HG03103 (cell line): ENCODE data around the gene MAPK14.

Experiments
- ATAC-seq: cut with Tn5 transposase; IDR thresholded peaks from one replicate; pipeline ENCODE4 v1.9.1; 2021; ENCODE audit warnings: low read depth; ENCODE audit not compliant: unreplicated experiment

MAPK14 gene

DNA sequence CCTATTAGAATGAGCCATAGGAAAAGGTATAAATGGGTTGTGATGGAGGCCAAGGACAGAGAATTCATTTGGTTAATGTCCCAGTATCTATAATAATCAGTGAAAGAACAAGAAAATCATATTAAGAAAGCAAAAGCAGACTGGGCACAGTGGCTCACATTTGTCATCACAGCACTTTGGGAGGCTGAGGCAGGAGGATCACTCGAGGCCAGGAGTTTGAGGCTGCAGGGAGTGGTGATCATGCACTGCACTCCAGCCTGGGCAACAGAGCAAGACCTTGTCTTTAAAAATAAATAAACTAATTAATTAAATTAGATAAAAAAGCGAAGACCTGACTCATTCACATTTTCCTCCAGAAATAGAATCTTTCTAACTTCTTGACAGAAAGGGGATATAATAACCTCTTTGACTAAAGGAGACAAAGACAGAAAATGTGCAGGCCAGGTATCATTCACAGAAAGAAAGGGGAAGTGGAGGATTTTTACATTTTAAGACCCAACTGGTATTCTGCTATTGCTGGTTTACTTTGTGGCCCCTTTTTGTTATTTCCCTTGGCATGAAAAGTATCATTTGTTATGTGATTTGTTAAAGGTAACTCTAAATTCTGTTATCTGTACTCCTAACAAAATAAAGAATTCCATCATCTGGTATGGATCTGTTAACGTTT is 70.8 kb downstream of the MAPK14 start:
- ATAC-seq = no peak

DNA sequence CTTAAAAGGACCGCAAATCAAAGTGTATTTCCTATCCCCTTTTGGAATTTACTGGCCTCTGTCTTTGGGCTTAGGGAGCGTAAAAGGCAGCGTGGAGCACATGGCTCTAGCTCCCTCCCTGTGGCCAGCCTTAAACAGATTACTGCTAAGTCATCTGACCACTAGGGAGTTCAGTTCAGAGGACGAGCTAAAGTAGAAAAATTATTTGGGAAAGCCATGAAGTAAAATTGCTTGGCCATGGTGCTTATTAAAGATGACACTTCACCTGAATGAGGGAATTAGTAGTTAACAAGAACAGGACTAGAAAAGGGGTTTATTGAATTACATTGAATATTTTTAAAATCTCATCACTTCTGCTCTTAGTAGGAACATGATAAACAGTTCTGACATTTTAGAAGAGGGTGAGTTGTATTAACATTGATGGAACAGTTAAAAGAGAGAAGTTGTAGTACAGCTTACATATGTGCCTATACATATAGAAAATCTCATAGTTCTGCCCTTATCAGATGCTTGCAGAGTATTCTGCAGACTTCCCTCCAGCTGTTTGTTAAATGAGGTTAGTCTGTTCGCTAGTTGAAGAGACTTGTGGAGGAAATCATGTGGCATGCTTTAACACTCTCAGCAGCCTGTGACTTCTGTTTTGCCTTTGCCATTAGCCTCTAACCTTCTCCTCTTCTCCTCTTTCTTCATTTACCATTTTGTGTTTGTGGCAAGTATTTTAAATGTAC is 71.5 kb downstream of the MAPK14 start:
- no peak for ATAC-seq

DNA sequence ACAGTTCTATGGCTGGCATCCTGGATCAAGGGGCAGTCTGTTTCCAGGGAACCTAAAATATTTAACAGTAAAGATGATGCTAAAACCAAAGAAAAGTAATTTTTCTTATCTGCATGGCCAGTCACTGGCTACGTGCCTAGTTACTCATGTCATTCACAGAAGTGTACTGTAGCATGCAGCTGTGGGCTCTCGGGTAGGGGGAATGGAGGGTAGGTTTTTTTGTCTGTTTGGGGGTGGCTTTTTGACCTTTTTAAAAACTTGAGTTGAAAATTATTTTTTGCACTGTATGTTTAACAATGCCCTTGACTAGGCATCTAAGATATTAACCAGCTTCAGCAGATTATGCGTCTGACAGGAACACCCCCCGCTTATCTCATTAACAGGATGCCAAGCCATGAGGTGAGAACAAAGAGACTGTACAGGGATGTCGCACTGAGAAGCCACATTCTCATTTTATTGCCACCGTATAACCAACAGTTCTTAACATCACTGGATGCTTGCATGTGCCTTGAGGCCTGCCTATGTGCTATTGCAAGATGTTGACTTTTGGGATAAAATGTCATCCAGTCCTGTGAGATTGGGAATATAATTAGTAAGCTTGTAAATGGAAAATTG is 72.4 kb downstream of the MAPK14 start:
- no peak for ATAC-seq

DNA sequence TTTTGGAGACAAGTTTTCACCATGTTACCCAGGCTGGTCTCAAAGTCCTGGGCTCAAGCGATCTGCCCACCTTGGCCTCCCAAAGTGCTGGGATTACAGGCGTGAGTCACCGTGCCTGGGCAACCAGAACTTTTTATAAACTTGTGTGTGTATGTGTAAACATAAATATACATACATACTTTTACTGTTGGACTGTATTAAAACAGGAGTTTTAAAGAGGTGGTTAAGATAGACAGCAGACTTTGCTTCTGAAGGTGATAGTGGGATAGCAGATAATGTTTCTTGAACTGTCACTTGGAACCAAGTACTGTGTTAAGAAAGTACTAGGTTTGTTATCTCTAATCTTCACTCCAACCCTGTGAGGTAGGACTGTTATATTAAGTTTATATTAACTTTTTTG is 74.1 kb downstream of the MAPK14 start:
- ATAC-seq = no peak

DNA sequence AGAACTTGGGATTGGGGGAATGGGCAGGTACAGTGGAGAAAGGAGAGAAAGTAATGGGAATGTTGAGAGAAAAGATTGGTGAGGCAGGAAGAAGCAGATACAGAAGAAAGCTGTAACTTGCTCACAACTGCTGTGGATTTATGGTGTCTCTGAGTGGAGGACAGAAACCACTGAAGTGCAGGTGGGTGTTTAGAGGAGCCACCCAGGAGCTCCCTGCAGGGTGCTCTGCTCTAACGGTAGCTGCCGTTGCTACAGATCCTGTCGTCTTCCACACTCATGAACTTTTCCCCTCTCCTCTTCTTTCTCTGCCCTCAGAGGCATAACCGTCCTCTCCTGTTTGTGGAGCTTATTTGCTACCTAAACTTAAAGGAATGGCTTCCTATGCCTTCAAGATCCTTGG is 75.2 kb downstream of the MAPK14 start:
- no peak for ATAC-seq

DNA sequence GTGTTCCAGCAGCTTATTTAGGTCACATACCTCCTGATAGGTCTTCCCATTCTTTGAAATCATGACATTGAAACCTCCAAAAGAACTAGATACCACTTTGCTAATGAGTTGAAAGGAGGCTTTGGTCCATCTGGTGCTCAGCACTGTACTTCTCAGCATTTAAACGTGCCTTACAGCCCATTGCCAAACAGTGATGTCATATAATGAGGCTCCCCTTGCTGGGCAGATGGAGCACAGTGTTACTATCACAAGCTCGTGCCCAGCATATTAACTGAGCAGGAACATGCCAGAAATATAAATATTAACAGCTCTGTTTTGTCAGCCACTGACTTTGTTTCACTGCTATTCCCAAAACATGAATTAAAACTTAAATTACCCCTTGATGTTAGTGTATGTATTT is 77.2 kb downstream of the MAPK14 start:
- no peak for ATAC-seq

DNA sequence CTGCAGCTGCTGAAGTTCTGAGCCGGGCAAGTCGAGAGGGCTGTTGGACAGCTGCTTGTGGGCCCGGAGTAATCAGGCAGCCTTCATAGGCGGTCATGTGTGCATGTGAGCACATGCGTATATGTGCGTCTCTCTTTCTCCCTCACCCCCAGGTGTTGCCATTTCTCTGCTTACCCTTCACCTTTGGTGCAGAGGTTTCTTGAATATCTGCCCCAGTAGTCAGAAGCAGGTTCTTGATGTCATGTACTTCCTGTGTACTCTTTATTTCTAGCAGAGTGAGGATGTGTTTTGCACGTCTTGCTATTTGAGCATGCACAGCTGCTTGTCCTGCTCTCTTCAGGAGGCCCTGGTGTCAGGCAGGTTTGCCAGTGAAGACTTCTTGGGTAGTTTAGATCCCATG is 81.5 kb downstream of the MAPK14 start:
- no peak for ATAC-seq

DNA sequence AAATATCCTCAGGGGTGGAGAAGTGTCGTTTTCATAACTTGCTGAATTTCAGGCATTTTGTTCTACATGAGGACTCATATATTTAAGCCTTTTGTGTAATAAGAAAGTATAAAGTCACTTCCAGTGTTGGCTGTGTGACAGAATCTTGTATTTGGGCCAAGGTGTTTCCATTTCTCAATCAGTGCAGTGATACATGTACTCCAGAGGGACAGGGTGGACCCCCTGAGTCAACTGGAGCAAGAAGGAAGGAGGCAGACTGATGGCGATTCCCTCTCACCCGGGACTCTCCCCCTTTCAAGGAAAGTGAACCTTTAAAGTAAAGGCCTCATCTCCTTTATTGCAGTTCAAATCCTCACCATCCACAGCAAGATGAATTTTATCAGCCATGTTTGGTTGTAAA is 82.4 kb downstream of the MAPK14 start:
- no peak for ATAC-seq

DNA sequence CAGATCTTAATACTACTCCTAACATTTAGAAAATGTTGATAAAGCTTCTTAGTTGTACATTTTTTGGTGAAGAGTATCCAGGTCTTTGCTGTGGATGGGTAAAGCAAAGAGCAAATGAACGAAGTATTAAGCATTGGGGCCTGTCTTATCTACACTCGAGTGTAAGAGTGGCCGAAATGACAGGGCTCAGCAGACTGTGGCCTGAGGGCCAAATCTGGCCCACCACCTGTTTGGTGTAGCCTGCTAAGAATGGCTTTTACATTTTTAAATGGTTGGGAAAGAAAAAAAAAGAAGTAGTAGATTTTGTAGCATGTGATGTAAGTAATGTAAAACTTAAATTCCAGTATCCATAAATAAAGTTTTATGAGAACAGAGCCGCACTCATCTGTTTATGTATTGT is 83.3 kb downstream of the MAPK14 start:
- no peak for ATAC-seq

DNA sequence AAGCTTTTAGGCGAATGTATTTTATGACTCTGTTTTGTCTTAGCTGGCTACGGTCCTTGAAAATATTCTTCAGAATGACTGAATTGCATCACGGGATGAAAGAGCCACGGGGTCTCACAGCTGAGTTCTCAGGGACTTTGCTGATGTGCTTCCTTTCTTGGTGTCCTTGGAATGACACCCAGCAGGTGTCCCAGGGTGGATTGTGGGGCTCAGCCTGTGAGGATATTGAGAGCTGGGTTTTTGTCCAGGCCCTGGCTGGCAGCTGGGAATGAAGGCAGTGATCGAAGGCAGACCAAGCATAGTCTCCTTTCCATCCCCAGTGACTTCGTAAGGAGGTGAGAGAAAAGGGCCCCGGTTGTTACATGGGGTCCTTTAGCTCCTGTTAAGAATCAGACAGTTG is 83.9 kb downstream of the MAPK14 start:
- ATAC-seq = no peak

DNA sequence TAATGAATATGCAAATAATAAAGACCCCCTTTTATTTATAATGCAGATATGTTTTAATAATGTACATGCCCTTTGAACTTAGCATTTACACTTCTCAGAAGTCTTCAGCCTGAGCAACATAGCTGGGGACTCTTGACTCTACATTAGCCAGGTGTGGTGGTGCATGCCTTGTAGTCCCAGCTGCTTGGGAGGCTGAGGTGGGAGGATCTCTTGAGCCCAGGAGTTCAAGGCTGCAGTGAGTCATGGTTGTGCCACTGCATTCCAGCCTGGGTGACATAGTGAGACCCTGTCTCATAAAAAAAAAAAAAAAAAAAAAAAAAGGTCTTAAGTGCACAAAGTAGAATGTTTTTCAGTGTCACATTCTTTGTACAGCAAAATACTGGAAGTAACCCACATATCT is 85.4 kb downstream of the MAPK14 start:
- no peak for ATAC-seq

DNA sequence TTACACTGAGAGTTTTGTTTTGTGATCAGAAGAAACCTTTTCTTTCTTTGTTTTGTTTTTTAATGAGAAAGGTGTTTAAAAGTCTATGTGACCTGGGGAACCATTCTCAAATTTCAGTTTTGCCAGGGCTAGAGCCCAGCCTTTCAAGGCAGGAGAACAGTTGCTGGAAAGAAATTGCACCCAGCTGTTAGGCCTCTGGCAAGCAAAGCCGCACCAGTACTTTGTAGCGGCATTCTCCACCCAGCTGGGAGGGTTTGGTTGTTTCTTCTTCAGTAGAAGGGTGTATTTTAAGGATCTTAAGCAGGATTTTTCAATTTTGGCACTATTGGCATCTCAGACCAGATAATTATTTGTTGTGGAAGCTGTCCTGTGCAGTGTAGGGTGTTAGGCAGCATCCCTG is 86.1 kb downstream of the MAPK14 start:
- ATAC-seq = no peak

DNA sequence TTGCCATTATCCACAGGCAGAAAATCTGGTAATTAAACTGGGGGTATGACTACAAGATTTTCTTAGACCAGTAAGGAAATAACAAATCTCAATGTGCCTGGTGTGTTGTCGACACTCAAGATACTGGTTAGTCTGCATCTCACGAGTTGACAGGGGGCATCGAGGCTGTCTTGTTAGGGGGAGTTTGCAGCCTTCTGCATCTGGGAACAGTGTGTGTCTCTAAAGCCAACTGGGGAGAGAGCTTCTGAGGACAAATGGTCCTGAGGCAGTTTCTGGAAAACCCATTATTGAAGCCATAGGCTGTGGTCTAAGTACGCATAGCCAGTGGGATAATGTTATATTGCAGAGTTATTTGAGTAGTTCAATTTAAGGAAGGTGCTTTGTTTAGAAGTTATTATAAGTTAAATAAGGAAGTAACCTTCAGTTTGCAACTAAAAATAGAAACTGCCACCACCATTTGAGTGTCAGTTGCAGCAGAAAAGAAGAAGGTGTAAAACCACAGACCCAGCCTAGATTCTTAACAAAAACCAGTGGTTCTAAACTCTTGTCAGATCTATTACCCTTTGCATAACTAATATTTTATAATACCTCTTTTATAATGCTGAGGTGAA is 87.3 kb downstream of the MAPK14 start:
- ATAC-seq = no peak

DNA sequence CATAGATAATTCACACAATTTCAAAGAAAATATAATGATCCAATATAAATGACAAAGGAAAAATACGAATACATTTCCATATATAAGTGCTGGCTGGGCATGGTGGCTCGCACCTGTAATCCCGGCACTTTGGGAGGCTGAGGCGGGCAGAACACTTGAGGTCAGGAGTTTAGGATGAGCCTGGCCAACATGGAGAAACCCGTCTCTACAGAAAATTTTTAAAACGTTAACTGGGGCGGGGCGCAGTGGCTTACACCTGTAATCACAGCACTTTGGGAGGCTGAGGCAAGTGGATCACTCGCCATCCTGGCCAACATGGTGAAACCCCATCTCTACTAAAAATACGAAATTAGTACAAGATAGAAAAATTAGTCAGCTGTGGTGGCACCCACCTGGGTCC is 87.8 kb downstream of the MAPK14 start:
- no peak for ATAC-seq

DNA sequence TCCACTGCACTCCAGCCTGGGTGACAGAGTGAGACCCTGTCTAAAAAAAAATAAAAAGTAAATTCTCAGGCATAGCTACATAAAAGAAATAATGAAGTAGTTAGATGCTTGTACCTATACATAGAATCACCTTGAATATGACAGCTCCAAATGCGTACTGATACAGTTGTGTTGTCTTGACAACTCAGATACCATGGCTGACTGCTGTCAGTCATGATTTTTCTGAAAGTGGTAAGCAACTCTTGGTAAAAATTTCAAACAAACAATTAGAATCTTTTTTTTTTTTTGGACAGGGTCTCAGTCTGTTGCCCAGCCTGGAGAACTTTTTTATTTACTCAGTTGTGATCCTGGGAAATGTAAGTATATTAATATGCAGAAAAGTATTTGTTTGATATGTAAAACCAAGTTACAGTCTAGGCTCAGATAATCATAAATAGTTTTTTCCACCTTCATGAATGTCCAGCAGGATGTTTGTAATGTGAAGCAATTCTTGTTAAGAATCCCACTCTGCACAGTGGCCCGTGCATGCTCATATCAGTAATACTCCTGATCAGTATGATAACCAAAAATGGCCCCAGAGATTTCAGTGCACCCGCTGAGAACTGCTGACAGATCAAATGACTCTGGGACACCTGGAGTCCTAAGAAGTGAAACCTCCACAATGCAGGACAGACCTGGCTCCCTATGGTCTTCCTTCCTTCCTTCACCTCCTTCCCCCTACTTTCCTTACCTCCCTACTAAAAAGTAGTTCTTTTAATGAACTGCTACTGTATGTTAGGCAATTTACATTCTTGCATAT is 88.7 kb downstream of the MAPK14 start:
- ATAC-seq = no peak

DNA sequence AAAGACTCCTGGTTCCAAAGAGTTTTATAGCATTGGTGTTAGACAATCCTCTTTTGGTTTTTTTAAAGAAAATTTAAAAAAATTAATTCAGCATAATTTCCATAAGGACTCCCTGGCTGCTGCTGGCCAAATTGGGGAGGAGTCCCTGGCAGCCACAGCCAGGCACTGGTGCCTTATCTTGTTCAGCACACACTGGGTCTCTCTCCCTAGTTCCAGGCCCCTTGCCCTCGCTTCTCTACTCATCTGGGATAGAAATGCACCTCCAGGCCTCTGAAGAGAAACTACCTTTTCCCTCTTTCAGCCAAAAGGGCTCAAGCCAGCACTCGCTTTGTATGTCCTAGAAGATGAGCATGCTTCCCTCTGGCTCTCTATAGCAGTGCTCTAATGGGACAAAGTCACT is 89.3 kb downstream of the MAPK14 start:
- no peak for ATAC-seq

DNA sequence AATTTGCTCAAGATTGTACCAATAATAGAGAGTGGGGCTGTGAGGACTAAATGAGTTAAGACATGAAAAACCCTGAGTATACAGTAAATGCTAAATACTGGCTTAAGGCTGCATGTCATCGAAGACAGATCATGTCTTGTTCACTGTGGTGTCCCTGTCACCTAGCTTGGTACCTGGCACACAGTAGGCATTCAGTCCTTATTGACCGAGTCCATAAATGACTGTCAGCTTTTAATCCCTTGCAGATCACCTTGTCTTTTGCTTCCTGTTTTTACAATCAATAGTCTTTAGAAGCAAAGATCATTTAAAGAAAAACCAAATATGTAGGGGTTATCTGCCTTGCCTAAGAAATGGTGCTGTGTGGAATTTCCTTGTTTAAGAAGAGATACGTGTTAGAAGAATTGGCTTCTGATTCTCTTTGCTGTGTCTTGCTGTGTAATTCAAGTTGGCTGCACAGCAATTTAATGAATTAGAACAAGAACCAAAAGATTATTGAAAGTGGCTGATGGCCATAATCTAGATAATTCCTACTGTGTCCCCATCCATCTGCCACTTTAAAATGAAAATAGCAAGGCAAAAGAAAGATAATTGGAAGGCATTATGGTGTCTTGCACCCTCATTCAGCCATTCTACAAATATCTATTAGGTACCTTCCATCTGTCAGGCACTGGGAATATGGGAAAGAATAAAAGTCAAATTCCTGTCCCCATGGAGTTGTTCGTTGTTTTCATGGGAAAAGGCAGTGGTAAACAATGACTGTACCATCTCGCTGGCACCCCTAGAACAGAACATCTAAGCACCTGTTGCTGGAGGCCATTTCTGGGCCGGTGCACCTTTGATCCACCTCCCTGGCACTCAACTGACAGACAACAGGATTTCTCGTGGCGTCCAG is 90.3 kb downstream of the MAPK14 start:
- ATAC-seq = no peak

DNA sequence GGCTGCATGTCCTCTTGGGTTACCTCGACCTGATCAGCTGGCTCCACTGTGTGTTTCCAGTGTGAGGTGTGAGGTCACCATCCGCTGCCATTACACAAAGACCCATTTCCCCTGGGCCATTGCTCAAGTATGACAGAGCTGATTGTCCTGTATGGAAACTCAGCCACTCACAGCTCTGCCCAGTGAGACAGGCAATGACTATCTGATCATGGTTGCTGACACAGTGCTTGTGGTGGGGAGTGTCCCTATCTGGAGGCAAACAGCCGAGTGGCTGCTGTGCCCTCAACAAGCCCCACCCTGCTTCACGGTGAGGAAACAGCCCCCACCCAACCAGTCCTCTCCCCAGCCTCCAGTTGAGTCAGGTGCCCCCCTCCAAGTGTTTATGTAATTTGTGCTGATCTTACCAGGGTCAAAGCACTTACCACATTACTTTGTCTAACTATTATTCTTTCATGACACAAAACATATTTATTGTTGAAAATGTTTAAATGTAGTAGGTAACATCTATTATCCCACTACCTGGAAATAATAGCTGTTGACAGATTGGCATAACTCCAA is 91.0 kb downstream of the MAPK14 start:
- no peak for ATAC-seq

DNA sequence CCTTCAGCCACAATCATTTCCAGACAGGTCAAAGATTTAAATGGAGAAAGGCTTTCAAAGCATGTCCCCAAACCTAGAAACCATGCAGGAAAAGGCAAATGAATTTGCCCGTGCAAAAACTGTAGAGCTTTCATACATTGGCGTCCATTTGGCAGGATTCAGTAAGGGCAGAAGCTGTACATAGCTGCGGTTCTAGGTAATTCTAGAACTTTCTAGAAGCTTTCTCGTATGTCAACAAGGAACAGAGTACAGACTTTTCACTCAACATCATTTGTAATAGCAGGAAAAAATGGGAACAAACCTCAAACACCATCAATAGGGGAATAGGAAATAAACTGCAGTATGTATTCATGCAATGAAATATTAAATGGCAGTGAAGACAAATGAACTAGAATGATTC is 91.6 kb downstream of the MAPK14 start:
- no peak for ATAC-seq

DNA sequence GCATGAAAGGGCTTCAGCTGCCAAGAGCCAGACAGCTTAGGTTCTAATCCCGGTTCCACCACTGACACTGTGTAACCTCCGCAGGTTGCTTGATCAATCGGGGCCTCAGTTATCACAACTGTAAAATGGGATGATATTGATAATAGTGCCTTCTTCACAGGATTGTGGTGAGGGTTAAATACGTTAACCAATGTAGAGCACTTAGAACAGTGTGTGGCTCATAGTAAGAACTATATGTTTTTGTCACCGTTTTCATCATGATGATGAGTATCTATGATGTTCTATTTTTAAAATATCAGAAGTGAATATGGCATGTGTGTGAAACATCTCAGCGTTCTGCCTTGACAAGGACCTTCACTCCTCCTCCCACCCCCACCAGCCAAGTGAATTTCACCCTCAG is 92.4 kb downstream of the MAPK14 start:
- ATAC-seq = no peak
